IPS-18c (cell line): ENCODE results near the gene IL20.

ENCODE experiments used
- H3K4me3 ChIP-seq: 2 replicates; pipeline ENCODE4 v1.7.0; 2013; ENCODE audit warnings: low read depth, mild to moderate bottlenecking, low read length, moderate library complexity; ENCODE audit not compliant: insufficient read depth
- H3K9me3 ChIP-seq: one replicate; pipeline ENCODE4 v1.6.1; 2013; ENCODE audit warnings: mild to moderate bottlenecking, low read length, moderate library complexity; ENCODE audit not compliant: control insufficient read depth, insufficient read depth

Gene IL20

GRCh38 chr1:206905295-206906164 lies 40.1 kb downstream of the IL20 start:
- Histone ChIP-seq H3K4me3 (no peak overlapping the region), H3K9me3 (peaks cover 4% of the 10 kb centered on the region)

- no peak overlapping the region for H3K4me3 ChIP-seq
- peaks cover 2% of the 10 kb centered on the region for H3K9me3 ChIP-seq
Measured at GRCh38 chr1:206907304-206907991, 42.0 kb downstream of the IL20 start.

- Histone ChIP-seq H3K9me3 (peaks cover 2% of the 10 kb centered on the region), H3K4me3 (no peak overlapping the region)
Measured at GRCh38 chr1:206908038-206908437, 42.6 kb downstream of the IL20 start.

GRCh38 chr1:206909161-206909882 lies 43.9 kb downstream of the IL20 start:
- H3K4me3 ChIP-seq, result peak overlapping the region; percentile 62
- peaks cover 2% of the 10 kb centered on the region for H3K9me3 ChIP-seq

- H3K9me3 ChIP-seq, result peaks cover 2% of the 10 kb centered on the region
- H3K4me3 ChIP-seq, result peak overlapping the region; percentile 62
Measured at GRCh38 chr1:206909883-206910318, 44.5 kb downstream of the IL20 start.

GRCh38 chr1:206911064-206911663 lies 45.7 kb downstream of the IL20 start:
- Histone ChIP-seq H3K9me3 (peaks cover 2% of the 10 kb centered on the region), H3K4me3 (no peak overlapping the region)

GRCh38 chr1:206912445-206913095 lies 47.1 kb downstream of the IL20 start:
- no peak overlapping the region for H3K4me3 ChIP-seq
- H3K9me3 ChIP-seq, result peaks cover 2% of the 10 kb centered on the region

GRCh38 chr1:206913766-206914537 lies 48.5 kb downstream of the IL20 start:
- H3K9me3 ChIP-seq, result peaks cover 2% of the 10 kb centered on the region
- no peak overlapping the region for H3K4me3 ChIP-seq

- no peak overlapping the region for H3K4me3 ChIP-seq
- H3K9me3 ChIP-seq, result no peaks in the 10 kb centered on the region
Measured at GRCh38 chr1:206915030-206915735, 49.8 kb downstream of the IL20 start.

GRCh38 chr1:206916000-206916709 lies 50.7 kb downstream of the IL20 start:
- Histone ChIP-seq H3K9me3 (no peaks in the 10 kb centered on the region), H3K4me3 (no peak overlapping the region)

- H3K4me3 ChIP-seq, result no peak overlapping the region
- no peaks in the 10 kb centered on the region for H3K9me3 ChIP-seq
Measured at GRCh38 chr1:206918076-206918475, 52.7 kb downstream of the IL20 start.
